ENCODE measurements around the gene ARPC3.
"Not testable (repeated sequence)": the region's sequence is repeated elsewhere in the genome, so short reads cannot be mapped to it uniquely, and the experiment has no call there.

- not testable (repeated sequence) for TF ChIP-seq CTCF, POLR2A (IDR thresholded peaks at IDR 0.05)
Measured at GRCh38 chr12:110461189-110461588, 11.1 kb upstream of the ARPC3 start.

All from lower leg skin (tissue), 3 donors.